Sigmoid colon (tissue), 7 donors: ENCODE results near the gene MMP24. TPM values are rescaled to one million over a fixed set of nuclear protein-coding genes. Genes with fewer than 3 reads are reported as not detected.

Experiments used
- DNase-seq: peaks from one replicate; pipeline ENCODE4 v3.0.0-alpha.2; 2019
- H3K27ac ChIP-seq, 4 donors: fragments of 200-600 bp; sonication (generic); one replicate each; pipeline ENCODE4 v1.5.1; 2016 to 2019; ENCODE audit warnings: mild to moderate bottlenecking in 1 of 4
- H3K27me3 ChIP-seq, 3 donors: fragments of 200-600 bp; sonication (generic); one replicate each; pipeline ENCODE4 v1.5.1; 2019; ENCODE audit warnings: mild to moderate bottlenecking in 1 of 3
- H3K36me3 ChIP-seq, 4 donors: fragments of 200-600 bp; sonication (generic); one replicate each; pipeline ENCODE4 v1.5.1; 2016 to 2019
- H3K4me1 ChIP-seq, 4 donors: fragments of 200-600 bp; sonication (generic); one replicate each; pipeline ENCODE4 v1.5.1; 2017 to 2019
- H3K4me3 ChIP-seq, 4 donors: fragments of 200-600 bp; sonication (generic); one replicate each; pipeline ENCODE4 v1.5.1; 2017 to 2019; ENCODE audit warnings: mild to moderate bottlenecking in 2 of 4, moderate library complexity in 1 of 4
- H3K9me3 ChIP-seq, 4 donors: fragments of 200-600 bp in 3 of 4; sonication (generic) in 3 of 4; one replicate each; pipeline versions ENCODE4 v1.5.1 to v1.6.1; 2013 to 2019
- EP300 ChIP-seq, 4 donors: sonication (generic); formaldehyde crosslinking; IDR thresholded peaks; one replicate each; pipeline ENCODE4 v1.6.1; 2017; ENCODE audit warnings: antibody characterized with exemption in 4 of 4
- POLR2A ChIP-seq, 2 donors: fragments of 450-650 bp; IDR thresholded peaks; one replicate each; pipeline ENCODE4 v1.6.1; 2016; ENCODE audit warnings: antibody characterized with exemption in 2 of 2, mild to moderate bottlenecking in 2 of 2, moderate library complexity in 2 of 2
- POLR2AphosphoS5 ChIP-seq, 4 donors: sonication (generic); formaldehyde crosslinking; IDR thresholded peaks; one replicate each; pipeline ENCODE4 v1.6.1; 2017; ENCODE audit warnings: antibody characterized with exemption in 4 of 4
- WGBS, 2 donors: extraction: QIAGEN DNeasy Blood & Tissue Kit; methylation state at CpG; one replicate each; pipeline ENCODE4 v1.1.7; 2013; 5-methylcytosine and 5-hydroxymethylcytosine counted together
- intact Hi-C: fragments of 100-400 bp; cut with DNase I; formaldehyde crosslinking; loops from one replicate; pipeline ENCODE4 v1.15.1; 2023
- polyA plus RNA-seq, 3 donors: library from polyadenylated mRNA; stranded (reverse); fragments of 200-250 nt; gene quantifications; one replicate each; pipeline ENCODE4 v1.2.3, GENCODE V29; 2013
- total RNA-seq, 4 donors: library from RNA; depleted of rRNA; stranded (reverse); fragments of >200 nt; gene quantifications; one replicate each; pipeline ENCODE4 v1.1.0, GENCODE V29; 2016
- TF ChIP-seq, protein P1 (sequence below), 4 experiments: fragments of 450-650 bp in 3 of 4; fragments of 200-600 bp in 1 of 4; IDR thresholded peaks; one replicate each; pipeline ENCODE4 v1.5.1; 2016 to 2019; ENCODE audit warnings: antibody characterized with exemption in 4 of 4, mild to moderate bottlenecking in 3 of 4, moderate library complexity in 2 of 4
- donor health status: healthy with polysubstance abuse.
- donor health status: Bipolar disorder and iron deficiency.
- donor health status: healthy.

Gene MMP24
- total and polyA plus RNA-seq, 7 donors = under 0.01 to 1.4 (median 0.46) TPM

DNA sequence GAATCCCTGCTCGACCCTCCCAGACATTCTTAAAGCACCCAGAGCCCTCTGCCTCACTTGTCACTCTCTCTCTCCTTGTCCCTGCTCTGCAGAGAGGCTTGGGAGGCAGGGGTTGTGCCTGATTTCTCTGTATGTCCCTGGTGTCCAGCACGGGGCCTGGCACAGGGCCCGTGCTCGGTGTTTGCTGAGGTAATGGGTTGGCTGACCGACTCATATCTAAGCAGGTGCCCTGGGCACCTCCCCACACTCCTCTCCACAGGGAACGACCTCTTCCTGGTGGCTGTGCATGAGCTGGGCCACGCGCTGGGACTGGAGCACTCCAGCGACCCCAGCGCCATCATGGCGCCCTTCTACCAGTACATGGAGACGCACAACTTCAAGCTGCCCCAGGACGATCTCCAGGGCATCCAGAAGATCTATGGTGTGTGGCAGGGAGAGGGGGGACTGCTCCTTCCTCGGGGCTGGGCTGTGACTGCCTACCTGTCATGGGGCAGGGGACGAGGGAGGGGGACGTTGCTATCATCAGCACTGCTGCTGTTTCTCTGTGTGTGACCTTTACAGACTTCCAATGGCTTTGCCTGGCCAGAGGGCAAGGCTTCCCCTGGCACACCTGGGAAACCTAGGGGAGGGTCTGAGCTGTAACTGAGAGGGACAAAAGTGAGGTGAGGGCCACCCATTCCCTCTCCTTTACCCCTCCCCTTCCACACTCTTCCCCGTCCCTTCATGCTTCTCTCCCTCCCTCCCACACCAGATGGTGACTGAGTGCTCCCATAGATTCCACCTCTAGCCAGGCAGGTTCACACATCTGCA is 37.2 kb downstream of the MMP24 start:
- no peak for DNase-seq
- H3K36me3 ChIP-seq = peaks cover 0 to 20% (median 0%) of the 10 kb centered on the region in 4 donors
- no peaks in the 10 kb centered on the region for H3K9me3 ChIP-seq
- H3K4me3 ChIP-seq = no peak overlapping the region
- 47 to 74% methylated on average over 17 of the region's 17 CpGs for WGBS, 2 donors
- TF ChIP-seq POLR2A (IDR thresholded peaks at IDR 0.05) = no peak
- intact Hi-C loops = no loop called here
- peak overlapping the region; percentile 78 to 92 (median 84) for H3K27ac ChIP-seq
- peaks cover 0 to 57% (median 35%) of the 10 kb centered on the region in 4 donors for H3K4me1 ChIP-seq
- no peaks in the 10 kb centered on the region for H3K27me3 ChIP-seq

DNA sequence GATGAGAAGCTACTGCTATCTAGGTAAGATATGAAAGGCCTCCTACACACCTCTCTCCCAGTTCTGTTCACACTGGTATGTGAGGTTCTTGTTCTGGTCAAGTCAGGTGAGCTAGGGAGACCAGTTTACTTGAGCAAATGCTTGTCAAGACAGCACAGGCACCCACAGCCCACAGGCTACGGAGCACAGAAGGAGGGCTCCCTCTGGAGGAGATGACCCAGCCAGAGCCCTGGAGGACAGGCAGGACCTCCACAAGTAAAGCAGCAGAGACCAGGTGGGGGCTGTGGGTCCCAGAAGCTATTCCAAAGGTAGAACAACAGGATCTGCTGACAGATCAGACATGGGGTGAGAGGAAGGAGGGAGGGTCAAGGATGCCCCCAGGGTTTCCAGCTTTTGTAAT is 38.3 kb downstream of the MMP24 start:
- Histone ChIP-seq H3K4me1 (peaks cover 0 to 63% (median 41%) of the 10 kb centered on the region in 4 donors), H3K27ac (peak overlapping the region in 2 of 4 donors; percentile 79 to 92), H3K36me3 (peaks cover 0 to 20% (median 0%) of the 10 kb centered on the region in 4 donors), H3K27me3 (no peaks in the 10 kb centered on the region), H3K9me3 (no peaks in the 10 kb centered on the region), H3K4me3 (no peak overlapping the region)
- DNase-seq = no peak
- 78 to 82% methylated on average over 1 of the region's 1 CpG for WGBS, 2 donors
- TF ChIP-seq EP300 (IDR thresholded peaks at IDR 0.05) (no peak), POLR2AphosphoS5 (IDR thresholded peaks at IDR 0.05) (no peak), POLR2A (IDR thresholded peaks at IDR 0.05) (no peak)
- TF ChIP-seq, protein P1, sequence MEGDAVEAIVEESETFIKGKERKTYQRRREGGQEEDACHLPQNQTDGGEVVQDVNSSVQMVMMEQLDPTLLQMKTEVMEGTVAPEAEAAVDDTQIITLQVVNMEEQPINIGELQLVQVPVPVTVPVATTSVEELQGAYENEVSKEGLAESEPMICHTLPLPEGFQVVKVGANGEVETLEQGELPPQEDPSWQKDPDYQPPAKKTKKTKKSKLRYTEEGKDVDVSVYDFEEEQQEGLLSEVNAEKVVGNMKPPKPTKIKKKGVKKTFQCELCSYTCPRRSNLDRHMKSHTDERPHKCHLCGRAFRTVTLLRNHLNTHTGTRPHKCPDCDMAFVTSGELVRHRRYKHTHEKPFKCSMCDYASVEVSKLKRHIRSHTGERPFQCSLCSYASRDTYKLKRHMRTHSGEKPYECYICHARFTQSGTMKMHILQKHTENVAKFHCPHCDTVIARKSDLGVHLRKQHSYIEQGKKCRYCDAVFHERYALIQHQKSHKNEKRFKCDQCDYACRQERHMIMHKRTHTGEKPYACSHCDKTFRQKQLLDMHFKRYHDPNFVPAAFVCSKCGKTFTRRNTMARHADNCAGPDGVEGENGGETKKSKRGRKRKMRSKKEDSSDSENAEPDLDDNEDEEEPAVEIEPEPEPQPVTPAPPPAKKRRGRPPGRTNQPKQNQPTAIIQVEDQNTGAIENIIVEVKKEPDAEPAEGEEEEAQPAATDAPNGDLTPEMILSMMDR (IDR thresholded peaks at IDR 0.05) = no peak
- intact Hi-C loops = no loop called here

- Histone ChIP-seq H3K4me1 (peaks cover 0 to 39% (median 31%) of the 10 kb centered on the region in 4 donors), H3K27ac (no peak overlapping the region), H3K4me3 (no peak overlapping the region), H3K27me3 (no peaks in the 10 kb centered on the region), H3K36me3 (peaks cover 6 to 34% (median 9%) of the 10 kb centered on the region in 4 donors), H3K9me3 (no peaks in the 10 kb centered on the region)
- no peak for DNase-seq
- WGBS, 2 donors = 89 to 92% methylated on average over 16 of the region's 16 CpGs
- TF ChIP-seq, protein P1 (IDR thresholded peaks at IDR 0.05) = no peak
- TF ChIP-seq EP300 (IDR thresholded peaks at IDR 0.05) = no peak
- no peak for TF ChIP-seq POLR2AphosphoS5 (IDR thresholded peaks at IDR 0.05)
- no peak for TF ChIP-seq POLR2A (IDR thresholded peaks at IDR 0.05)
- intact Hi-C loops = no loop called here
Observed at GRCh38 chr20:35267092-35267491, 40.6 kb downstream of the MMP24 start.

- no peak for TF ChIP-seq EP300 (IDR thresholded peaks at IDR 0.05)
- TF ChIP-seq, protein P1 (IDR thresholded peaks at IDR 0.05) = peak; percentile 49 to 77 (median 63)
- DNase-seq = no peak
- intact Hi-C loops = loop anchor here (2.0 kb wide), 1 partner anchor 124 kb away; no protein-coding TSS in a partner anchor
- H3K27ac ChIP-seq = peak overlapping the region in 1 of 4 donors; percentile 12
- peaks cover 0 to 24% (median 15%) of the 10 kb centered on the region in 4 donors for H3K4me1 ChIP-seq
- peaks cover 6 to 39% (median 9%) of the 10 kb centered on the region in 4 donors for H3K36me3 ChIP-seq
- no peaks in the 10 kb centered on the region for H3K27me3 ChIP-seq
- WGBS, 2 donors = 43 to 60% methylated on average over 14 of the region's 14 CpGs
- H3K9me3 ChIP-seq = no peaks in the 10 kb centered on the region
- H3K4me3 ChIP-seq = no peak overlapping the region
Observed at GRCh38 chr20:35269055-35269781, 42.7 kb downstream of the MMP24 start.
